Stimulated activated CD8-positive, alpha-beta memory T cell treated with anti-CD3 and anti-CD28 coated beads, Interleukin-7, amount 100 ng/mL, for 4 hours (primary cell): ENCODE data around the gene LONP2.
"Not testable (repeated sequence)": the region's sequence is repeated elsewhere in the genome, so short reads cannot be mapped to it uniquely, and the experiment has no call there.

Experiments used
- DNase-seq, 2 donors: peaks; one replicate each; pipeline ENCODE4 v3.0.0-alpha.2; 2020; ENCODE audit warnings: low read depth in 2 of 2

Gene LONP2

DNA sequence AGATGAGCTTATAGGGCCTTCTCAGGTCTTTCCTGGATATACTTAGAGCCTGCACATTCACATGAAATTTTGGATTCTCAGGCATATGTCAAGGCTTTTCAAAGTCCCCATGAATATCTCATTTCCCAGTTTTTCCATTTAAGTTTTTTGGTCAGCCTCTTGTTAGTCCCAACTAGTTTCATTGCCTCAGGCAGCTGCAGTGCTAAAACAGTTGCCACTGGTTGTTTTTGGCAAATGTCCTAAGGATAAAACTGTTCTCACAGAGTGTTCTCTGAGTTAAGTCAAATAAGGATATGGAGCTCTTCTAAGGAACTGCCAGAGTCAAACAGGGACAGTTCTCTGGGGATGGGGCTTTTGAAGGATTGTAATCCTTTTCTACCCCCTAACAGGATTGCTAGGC is 43.1 kb downstream of the LONP2 start:
- DNase-seq, result no peak

DNA sequence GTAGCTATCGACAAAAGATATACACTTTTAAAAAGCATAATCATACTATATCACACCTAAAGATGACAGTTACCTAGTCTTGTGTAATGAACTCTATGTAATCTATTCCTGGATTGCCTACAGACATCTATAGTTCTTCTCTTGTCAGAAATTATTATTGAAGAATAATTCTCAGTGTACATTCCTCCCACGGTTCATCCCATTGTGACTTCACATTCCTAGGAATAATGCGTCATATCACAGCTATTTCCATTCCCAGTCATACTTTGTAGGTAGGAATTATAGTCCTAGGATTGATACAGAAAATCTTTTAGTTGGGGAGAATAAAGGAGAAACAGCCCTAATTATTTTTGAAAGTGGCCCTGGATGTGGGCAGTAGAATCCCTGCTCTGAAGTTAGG is 47.2 kb downstream of the LONP2 start:
- no peak for DNase-seq

DNA sequence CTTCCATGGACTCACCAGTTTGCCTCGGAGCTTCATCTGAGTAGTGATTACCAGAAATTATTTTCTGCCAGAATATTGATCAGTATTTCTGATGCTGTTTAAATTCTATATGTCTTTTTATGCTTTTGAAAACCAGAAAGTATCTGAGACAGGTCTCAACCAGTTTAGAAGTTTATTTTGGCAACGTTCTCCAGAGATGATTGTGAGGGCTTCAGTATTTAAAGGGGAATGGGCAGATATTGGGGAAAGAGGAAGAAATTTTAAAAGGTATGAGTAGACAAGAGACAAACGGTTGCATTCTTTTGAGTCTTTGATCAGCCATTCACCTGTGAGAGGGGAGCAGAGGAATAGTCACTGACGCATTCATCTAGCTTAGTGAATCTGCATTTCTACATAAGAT is 47.7 kb downstream of the LONP2 start:
- no peak for DNase-seq

DNA sequence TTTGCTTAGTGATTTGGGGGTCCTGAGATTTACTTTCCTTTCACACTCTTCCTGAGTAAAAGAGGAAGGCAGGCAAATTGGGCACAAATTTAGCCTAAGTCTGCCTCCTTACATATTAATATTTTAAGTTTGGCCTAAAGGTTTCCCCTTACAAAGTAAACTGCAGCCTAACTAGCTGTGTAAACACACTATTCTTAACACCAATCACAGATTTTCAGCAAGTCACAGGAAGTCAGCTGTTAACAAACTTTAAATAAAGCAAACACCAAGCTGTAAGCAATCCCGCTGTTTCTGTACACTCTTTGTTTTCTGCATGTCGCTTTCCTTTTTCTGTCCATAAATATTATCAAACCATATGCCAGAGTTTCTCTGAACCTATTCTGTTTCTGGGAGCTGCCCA is 48.4 kb downstream of the LONP2 start:
- no peak for DNase-seq

DNA sequence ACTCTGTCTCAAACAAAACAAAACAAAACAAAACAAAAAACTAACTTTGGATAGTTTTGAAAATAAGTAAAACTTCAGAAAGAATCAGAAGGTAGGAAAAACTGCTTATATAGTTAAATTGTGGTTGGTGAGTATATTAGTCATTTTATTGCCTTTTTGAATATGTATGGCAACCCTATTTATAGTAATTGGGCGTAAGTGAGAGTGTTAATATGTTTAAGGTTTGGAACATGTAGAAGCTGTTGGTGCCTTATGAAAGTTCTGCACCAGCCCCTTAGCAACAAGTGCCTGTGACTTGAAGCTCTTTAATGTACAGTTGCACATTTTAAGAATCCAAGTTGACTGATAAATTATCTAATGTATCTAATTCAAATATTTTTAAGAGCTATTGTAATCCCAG is 50.6 kb downstream of the LONP2 start:
- no peak for DNase-seq

DNA sequence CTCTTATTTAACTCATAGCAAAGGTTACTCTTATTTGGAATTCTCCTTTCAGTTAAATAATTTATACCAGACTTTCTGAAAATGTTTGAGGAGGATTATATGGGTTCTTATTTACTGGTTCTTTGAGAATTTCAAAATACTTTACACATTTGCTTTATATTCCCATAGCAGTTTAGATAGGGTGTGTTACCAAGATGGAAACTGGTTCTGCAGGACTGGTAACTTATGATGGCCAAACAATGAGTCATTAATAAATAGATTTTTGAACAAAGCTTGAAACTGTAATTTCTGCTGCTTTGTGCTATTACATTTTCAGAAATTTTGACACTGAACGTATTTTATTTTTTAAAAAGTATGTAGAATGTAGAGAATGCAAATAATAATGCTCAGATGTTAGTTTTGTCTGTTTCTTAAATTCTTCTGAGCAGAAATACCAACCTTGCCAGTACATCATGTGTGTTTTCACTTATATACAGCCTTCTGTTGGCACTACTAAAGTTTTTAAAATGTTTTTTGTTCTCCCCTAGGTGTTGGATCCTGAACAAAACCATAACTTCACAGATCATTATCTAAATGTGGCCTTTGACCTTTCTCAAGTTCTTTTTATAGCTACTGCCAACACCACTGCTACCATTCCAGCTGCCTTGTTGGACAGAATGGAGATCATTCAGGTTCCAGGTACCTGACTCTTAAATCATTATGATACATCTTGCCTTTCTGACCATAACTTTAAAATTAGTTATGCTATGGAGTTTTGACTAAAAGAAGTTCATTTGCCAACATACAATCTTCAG is 51.6 kb downstream of the LONP2 start:
- DNase-seq, result no peak

DNA sequence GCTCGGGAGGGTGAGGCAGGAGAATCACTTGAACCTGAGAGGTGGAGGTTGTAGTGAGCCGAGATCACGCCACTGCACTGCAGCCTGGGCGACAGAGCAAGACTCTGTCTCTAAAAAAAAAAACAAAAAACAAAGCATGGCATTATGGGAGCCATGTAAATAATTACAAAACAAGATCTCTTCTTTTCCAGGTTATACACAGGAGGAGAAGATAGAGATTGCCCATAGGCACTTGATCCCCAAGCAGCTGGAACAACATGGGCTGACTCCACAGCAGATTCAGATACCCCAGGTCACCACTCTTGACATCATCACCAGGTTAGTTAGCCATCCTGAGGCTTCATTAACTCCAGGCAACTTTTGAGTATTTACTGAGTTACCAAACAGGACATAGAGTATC is 55.4 kb downstream of the LONP2 start:
- DNase-seq, result no peak

DNA sequence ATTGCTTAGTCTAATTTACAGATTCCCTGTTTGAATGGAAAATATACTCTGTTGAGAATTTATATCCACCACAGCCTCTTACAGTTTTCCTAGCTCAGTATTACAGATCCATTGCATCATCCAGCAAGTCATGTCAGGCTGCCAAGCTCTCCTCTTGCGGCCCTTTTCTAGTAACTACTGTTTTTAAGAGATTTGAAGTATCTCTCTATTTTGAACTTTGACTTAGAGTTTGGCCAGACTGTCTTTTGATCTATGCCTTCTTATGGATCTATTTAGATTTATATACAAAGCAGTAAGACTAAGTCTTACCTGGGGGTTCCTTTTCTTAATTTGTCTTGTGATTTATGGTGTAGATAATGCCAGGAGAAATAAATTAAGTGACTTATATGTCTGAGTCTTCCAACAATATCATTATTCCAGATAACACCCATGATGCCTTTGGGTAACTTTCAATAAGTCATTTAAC is 56.3 kb downstream of the LONP2 start:
- no peak for DNase-seq

DNA sequence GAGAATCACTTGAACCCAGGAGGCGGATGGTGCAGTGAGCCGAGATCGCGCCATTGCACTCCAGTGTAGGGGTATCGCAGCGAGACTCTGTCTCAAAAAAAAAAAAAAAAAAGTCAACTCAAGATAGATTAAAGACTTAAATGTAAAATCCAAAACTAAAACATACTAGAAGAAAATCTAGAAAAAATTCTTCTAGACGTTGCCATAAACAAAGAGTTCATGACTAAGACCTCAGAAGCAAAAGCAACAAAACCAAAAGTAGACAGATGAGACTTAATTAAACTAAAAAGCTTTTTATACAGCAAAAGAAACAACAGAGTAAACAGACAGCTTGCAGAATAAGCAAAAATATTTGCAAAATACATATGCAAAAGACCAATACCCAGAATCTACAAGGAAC is 64.4 kb downstream of the LONP2 start:
- DNase-seq, result no peak

DNA sequence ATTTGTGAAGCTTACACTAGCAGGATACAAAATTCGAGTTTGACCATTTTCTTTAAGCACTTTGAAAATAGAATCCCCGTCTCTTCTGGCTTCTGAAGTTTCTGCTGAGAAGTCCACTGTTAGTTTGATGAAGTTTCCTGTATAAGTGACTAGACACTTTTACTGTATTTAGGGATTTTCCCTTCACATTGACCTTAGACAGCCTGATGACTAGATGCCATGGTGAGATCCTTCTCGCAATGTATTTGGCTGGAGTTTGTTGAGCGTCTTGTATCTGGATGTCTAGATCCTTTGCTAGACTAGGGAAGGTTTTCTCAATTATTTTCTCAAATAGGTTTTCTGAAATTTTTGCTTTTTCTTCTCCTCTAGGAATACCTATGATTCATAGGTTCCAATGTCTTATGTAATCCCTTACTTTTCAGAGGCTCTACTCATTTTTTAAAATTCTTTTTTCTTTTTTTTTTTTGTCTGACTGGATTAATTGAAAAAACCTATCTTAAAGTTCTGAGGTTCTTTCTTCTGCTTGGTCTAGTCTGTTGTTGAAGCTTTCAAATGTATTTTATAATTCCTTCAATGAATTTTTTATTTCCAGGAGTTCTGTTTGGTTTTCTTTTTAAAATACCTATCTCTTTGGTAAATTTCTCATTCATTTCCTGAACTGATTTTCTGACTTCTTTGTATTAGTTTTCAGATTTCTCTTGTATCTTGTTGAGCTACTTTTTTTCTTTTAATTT is 67.0 kb downstream of the LONP2 start:
- DNase-seq, result no peak

DNA sequence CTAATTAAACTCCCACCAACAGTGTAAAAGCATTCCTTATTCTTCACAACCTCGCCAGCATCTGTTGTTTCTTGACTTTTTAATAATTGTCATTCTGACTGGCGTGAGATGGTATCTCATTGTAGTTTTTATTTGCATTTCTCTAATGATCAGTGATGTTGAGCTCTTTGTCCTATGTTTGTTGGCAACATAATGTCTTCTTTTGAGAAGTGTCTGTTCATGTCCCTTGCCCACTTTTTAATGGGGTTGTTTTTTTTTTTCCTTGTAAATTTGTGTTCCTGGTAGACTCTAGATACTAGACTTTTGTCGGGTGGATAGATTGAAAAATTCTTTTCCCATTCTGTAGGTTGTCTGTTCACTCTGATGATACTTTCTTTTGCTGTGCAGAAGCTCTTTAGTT is 69.8 kb downstream of the LONP2 start:
- not testable (repeated sequence) for DNase-seq

DNA sequence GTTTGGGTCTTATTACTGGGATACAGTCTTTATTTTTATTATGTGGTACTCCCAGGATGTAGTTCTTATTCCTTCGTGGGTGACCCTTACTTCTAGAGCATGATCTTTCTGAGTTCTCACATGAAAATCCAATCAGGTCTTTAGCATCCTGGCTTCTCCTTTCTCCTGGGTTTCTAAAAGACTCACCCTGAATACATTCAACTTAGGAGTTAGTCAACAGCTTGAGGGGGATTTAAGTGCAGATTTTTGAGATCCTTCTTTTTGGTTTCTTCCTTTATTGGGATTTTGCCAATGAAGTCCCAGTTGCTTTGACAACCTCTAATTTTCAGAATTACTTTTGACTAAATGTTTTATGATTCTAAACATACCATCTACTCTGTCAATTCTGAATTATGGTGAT is 72.9 kb downstream of the LONP2 start:
- no peak for DNase-seq

DNA sequence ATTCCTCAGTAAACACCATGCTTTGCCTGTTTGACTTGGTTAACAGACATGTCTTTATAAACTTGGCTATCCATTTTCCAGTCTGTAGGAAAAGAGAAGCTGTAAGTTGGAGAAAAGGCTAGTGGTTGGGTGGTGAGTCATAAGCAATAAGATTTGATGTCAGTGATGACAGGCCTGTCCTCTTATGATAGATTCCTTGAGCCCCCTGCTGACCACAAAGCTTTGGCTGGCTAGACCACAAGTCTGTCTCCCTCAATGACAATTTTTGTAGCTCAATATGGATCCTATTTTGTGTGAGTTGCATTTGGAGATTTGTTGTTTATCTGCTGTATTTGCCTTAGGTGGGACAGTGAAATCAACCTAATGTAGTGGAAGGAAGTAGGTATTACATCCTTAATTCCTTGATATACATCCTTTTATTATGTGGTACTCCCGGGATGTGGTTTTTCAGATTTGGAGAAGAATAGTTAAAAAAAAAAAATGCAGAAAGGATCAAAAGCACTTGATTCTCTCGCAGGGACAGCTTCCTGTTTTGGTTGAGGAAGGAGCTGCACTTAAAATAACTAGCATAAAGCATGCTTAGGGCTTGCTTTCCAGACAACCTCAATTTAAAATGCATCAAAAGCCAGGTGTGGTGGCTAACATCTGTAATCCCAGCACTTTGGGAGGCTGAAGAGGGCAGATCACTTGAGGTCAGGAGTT is 73.7 kb downstream of the LONP2 start:
- DNase-seq, result no peak

DNA sequence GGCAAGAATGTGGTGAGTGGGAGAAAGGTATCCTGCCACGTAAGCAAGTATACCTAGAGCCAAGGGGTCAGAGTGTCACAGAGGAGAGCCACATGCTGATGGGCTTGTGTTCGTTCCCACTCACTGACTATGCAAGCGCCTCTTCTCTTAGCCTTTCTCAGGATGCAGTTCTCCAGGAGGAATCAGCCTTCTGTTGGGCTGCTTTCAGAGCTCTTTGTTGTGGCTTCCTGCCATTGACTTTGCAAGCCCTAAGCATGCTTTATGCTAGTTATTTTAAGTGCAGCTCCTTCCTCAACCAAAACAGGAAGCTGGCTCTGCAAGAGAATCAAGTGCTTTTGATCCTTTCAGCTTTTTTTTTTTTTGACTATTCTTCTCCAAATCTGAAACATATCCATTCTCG is 74.5 kb downstream of the LONP2 start:
- DNase-seq, result no peak

DNA sequence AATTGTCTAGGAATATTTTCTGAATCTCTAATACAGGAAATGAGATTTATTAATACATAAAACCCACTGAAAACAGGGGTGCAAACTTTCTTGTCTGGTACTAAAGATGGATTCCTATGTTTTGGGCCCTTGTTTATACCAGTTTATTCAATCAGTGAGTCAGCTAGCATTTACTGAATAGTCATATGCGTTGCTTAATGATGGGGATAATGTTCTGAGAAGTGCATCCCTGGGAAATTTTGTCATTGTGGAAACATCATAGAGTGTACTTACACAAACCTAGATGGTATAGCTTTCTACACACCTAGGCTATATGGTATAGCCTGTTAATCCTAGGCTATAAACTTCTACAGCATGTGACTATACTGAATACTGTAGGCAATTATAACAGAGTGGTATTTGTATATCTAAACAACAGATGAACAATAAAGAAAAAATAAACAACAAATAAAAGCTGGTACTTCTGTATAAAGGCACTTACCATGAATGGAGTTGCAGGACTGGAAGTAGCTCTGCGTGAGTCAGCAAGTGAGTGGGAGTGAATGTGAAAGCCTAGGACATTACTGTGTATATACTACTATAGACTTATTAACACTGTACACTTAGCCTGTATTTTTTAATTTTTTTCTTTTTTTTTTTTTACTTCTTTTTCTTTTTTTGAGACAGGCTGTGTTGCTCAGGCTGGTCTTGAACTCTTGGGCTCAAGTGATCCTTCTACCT is 77.4 kb downstream of the LONP2 start:
- DNase-seq, result no peak

DNA sequence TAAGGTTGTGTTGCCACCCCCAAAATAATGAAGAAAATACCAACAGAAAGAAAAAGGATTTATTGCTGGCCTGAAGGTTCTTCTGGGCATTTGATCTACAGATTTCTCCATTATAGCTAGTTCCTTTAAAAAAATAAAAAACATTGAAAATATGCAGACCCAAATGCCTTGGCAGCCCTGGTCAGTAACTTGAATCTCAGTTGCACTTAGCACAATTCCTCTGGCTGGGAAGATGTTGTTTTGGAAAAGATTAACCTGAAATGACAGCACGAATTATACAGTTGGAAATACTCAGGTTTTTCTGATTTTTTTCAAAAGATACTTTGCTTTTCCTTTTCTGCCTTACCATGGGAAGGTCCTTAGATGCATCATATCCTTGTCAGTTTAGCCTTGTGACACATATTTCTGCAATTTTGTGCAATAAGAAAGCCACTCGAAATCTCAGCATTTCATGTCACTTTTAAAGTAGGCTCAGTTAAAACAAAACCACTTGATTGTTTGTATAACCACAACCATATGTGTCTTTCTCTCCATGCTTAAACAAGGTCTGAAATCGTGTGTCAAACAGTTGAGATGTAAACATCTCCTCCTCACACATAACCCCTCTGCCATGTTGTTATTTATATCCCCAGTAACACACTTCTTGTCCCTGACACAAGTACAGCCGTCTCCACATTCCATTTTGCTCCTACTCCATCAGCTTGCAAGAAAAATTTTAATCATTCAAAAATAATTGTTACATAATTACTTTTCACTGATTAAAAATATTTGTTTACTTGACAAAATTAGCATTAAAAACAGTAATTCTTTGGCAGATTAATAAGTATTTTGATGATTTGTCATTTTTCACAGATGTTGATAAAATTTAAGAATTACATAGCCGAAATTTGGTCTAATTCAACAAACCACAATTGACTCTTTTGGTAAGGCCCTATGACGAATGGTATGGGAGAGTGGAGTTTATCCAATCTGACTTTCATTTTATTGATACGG is 80.0 kb downstream of the LONP2 start:
- DNase-seq, result no peak

DNA sequence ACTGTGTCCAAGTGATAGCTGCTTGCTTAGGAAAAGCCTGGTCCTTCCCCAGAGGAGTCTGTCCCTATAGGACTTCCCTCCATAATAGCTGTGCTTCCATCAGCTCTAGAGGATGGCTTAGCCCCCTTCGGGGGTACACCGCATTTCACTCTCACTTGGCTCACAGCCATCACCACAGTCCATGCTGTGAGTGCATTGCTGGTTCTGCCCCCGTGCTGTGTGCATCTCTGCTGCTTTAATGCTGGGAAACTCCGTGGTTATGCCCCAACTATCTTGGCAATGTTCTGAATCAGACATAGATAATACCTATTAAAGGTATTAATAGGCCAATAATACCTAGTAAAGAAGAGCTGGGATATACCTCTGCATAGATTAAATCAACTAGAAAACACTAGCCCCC is 82.8 kb downstream of the LONP2 start:
- no peak for DNase-seq

DNA sequence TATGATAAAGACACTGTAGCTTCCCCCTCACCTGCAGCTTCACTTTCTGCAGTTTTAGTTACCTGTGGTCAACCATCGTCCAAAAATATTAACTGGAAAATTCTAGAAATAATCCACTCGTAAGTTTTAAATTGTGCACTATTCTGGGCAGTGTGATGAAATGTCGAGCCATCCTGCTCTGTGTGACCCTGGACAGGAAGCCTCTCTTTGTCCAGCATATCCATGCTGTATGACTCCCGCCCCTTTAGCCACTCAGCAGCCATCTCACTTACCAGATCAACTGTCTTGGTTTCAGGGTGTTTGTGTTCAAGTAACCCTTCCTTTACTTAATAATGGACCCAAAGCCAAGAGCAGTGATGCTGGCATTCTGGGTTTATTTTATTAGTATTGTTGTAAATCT is 85.0 kb downstream of the LONP2 start:
- DNase-seq, result no peak

DNA sequence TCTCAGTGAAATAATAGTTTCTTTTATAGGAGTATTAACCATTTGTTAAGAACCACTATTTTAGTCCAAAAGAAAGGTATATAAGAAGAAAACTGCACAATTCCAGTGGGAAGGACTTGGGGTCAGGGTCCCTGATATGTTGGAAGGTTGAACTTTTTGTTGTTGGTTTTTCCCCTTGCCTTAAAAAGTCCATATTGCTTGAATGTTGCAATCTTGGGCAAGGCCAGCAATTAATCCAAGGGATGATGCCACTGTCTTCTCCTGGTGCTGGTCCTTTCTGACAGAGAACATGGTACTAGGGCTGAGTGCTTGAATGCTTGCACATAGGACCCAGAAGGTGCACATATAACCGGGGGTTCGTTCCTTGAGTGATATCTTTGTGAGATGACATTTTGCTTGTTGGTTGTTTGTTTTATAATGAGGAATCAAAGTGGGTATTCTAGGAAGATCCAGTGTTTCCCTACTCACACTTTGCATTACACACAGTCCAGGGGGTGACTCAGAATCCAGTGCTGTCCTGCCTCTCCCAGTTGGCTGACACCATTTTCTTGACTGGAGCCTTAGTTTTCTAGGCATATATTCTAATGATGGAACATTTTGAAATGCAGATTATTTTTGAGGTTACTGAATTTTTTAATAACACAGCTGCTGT is 86.2 kb downstream of the LONP2 start:
- no peak for DNase-seq

DNA sequence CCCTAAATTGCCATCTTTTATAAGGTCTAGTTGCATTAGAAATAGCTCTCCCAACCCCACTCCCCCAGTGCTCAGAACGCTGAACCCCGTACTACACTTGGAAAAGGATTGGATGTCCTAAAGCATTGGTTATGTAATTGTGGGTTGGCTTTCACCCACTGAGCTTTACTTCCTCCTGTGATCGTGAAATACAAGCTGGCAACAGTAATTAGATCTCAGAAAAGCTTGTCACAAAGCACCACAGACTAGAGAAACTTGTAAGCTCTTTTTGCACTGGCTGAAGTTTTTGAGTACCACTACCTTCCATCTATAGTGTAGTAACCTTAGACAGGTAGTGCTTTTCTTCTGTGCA is 86.7 kb downstream of the LONP2 start:
- DNase-seq, result no peak
